HepG2 (cell line): ENCODE data around the gene CD7. TPM values are rescaled to one million over a fixed set of nuclear protein-coding genes. Genes with fewer than 3 reads are reported as not detected.

Experiments used
- GABPA ChIP-seq, 2 experiments: IDR thresholded peaks; 2 replicates each; pipeline ENCODE4 v1.6.1; 2011 to 2016; ENCODE audit warnings: low read depth in 2 of 2, low read length in 1 of 2, missing biosample characterization in 1 of 2, missing genetic modification characterization in 1 of 2
- HDAC2 ChIP-seq: sonication (generic); formaldehyde crosslinking; IDR thresholded peaks from 2 replicates; pipeline ENCODE4 v1.4.0; 2020; ENCODE audit warnings: missing genetic modification reagents
- HIC2 ChIP-seq: sonication (generic); formaldehyde crosslinking; IDR thresholded peaks from 2 replicates; pipeline ENCODE4 v1.9.0; 2022; ENCODE audit warnings: low read depth, missing genetic modification reagents
- HNF4A ChIP-seq: sonication (generic); formaldehyde crosslinking; IDR thresholded peaks from 2 replicates; pipeline ENCODE4 v1.4.0; 2020; ENCODE audit warnings: missing genetic modification reagents
- HOXA3 ChIP-seq: sonication (generic); formaldehyde crosslinking; IDR thresholded peaks from 2 replicates; pipeline ENCODE4 v1.5.0; 2020; ENCODE audit warnings: missing genetic modification reagents
- IRF1 ChIP-seq: sonication (generic); formaldehyde crosslinking; IDR thresholded peaks from 2 replicates; pipeline ENCODE4 v1.4.0; 2020; ENCODE audit warnings: low read depth, mild to moderate bottlenecking, missing genetic modification reagents
- IRF2 ChIP-seq: IDR thresholded peaks from 2 replicates; pipeline ENCODE4 v1.6.1; 2018; ENCODE audit warnings: missing genetic modification reagents, missing compliant biosample characterization
- NCOA2 ChIP-seq: sonication (generic); formaldehyde crosslinking; IDR thresholded peaks from 2 replicates; pipeline ENCODE4 v1.8.0; 2022; ENCODE audit warnings: inconsistent platforms
- NFKB2 ChIP-seq: sonication (generic); formaldehyde crosslinking; IDR thresholded peaks from 2 replicates; pipeline ENCODE4 v1.4.0; 2020; ENCODE audit warnings: missing genetic modification reagents, borderline replicate concordance
- NR2F6 ChIP-seq, 2 experiments: IDR thresholded peaks; 2 replicates each; pipeline ENCODE4 v1.6.1; 2016; ENCODE audit warnings: antibody characterized with exemption in 1 of 2, mild to moderate bottlenecking in 1 of 2
- SAP130 ChIP-seq: IDR thresholded peaks from 2 replicates; pipeline ENCODE4 v1.6.1; 2016; ENCODE audit warnings: low read depth
- SMC3 ChIP-seq: IDR thresholded peaks from 2 replicates; pipeline ENCODE4 v1.6.1; 2011; ENCODE audit warnings: low read length, improper control_type of control experiment
- TARDBP ChIP-seq: sonication (generic); formaldehyde crosslinking; IDR thresholded peaks from 2 replicates; pipeline ENCODE4 v1.8.0; 2022; ENCODE audit warnings: mild to moderate bottlenecking, missing genetic modification reagents
- TGIF2 ChIP-seq: IDR thresholded peaks from 2 replicates; pipeline ENCODE4 v1.6.1; 2016; ENCODE audit warnings: control low read depth, missing compliant biosample characterization
- YEATS4 ChIP-seq: sonication (generic); formaldehyde crosslinking; IDR thresholded peaks from 2 replicates; pipeline ENCODE4 v1.4.0; 2020; ENCODE audit warnings: missing genetic modification reagents, borderline replicate concordance
- ZNF292 ChIP-seq: sonication (generic); formaldehyde crosslinking; IDR thresholded peaks from 2 replicates; pipeline ENCODE4 v1.8.1; 2022; ENCODE audit warnings: mild to moderate bottlenecking, low read depth, missing genetic modification reagents, borderline replicate concordance
- ZNF547 ChIP-seq: sonication (generic); formaldehyde crosslinking; IDR thresholded peaks from 2 replicates; pipeline ENCODE4 v1.5.1; 2020; ENCODE audit warnings: mild to moderate bottlenecking, missing genetic modification reagents
- ZNF556 ChIP-seq: sonication (generic); formaldehyde crosslinking; IDR thresholded peaks from 2 replicates; pipeline ENCODE4 v1.4.0; 2020; ENCODE audit warnings: mild to moderate bottlenecking, missing genetic modification reagents, borderline replicate concordance
- ZNF580 ChIP-seq: IDR thresholded peaks from 2 replicates; pipeline ENCODE4 v1.6.1; 2016; ENCODE audit warnings: low read depth, borderline replicate concordance
- ZNF687 ChIP-seq: sonication (generic); formaldehyde crosslinking; IDR thresholded peaks from 2 replicates; pipeline ENCODE4 v1.5.1; 2020; ENCODE audit warnings: mild to moderate bottlenecking, missing genetic modification reagents, moderate library complexity
- ZNF691 ChIP-seq: sonication (generic); formaldehyde crosslinking; IDR thresholded peaks from 2 replicates; pipeline ENCODE4 v1.4.0; 2020; ENCODE audit warnings: missing genetic modification reagents, low read depth, mild to moderate bottlenecking, borderline replicate concordance
- polyA plus RNA-seq, 8 experiments: library from polyadenylated mRNA; depleted of rRNA in 3 of 8; stranded (reverse) in 7 of 8; unstranded in 1 of 8; fragments of >200 nt; fragmentation: Illumina TruSeq in 4 of 8; extraction: Trizol in 4 of 8; gene quantifications; 2 replicates each; pipeline versions ENCODE4 v1.2.1 to v1.2.3, GENCODE V29; 2011 to 2016; ENCODE audit warnings: low read depth in 4 of 8, missing spikeins in 1 of 8, mixed read lengths in 1 of 8; ENCODE audit not compliant: insufficient read depth in 1 of 8
- total RNA-seq, 5 experiments: library from RNA; depleted of rRNA; stranded (reverse); fragments of >200 nt; fragmentation: Illumina TruSeq; extraction: Trizol; gene quantifications; 2 replicates each; pipeline ENCODE4 v1.2.3, GENCODE V29; 2016; ENCODE audit warnings: low read depth in 1 of 5

Gene CD7
- total and polyA plus RNA-seq, 2 of the 13 experiments (the other 11 are each of a cell fraction or from before 2014, with no cell fraction given), result 67.6 to 76.4 TPM

- TF ChIP-seq HIC2 (CRISPR knock-in tag) (peak; percentile 64; the same call in 1 of the 2 replicates), ZNF580 (CRISPR knock-in tag) (no peak), TARDBP (CRISPR knock-in tag) (peak; percentile 60; the same call in 1 of the 2 replicates), NFKB2 (CRISPR knock-in tag) (0 out of 2 replicates have a peak, but pooled peaks have one; percentile 21), ZNF691 (CRISPR knock-in tag) (0 out of 2 replicates have a peak, but pooled peaks have one; percentile 19), ZNF556 (CRISPR knock-in tag) (0 out of 2 replicates have a peak, but pooled peaks have one; percentile 16), NCOA2 (peak; percentile 4; the same call in 1 of the 2 replicates), YEATS4 (peak; percentile 12; the same call in 1 of the 2 replicates), ZNF547 (peak; percentile 49; the same call in 1 of the 2 replicates), SMC3 (no peak), IRF1 (CRISPR knock-in tag) (peak; percentile 42; the same call in 1 of the 2 replicates), NR2F6 (IDR thresholded peaks at IDR 0.05) (peak; percentile 53), NR2F6 (CRISPR knock-in tag; IDR thresholded peaks at IDR 0.05) (peak; percentile 52; the same call in 1 of the 2 replicates), SAP130 (no peak; the same call in 1 of the 2 replicates), GABPA (IDR thresholded peaks at IDR 0.05; ENCODE audit: low read depth, low read length) (no peak), GABPA (CRISPR knock-in tag; IDR thresholded peaks at IDR 0.05; ENCODE audit: low read depth) (0 out of 2 replicates have a peak, but pooled peaks have one; percentile 15), TGIF2 (CRISPR knock-in tag) (0 out of 2 replicates have a peak, but pooled peaks have one; percentile 9), ZNF687 (peak; percentile 59), HDAC2 (0 out of 2 replicates have a peak, but pooled peaks have one; percentile 26), ZNF292 (CRISPR knock-in tag) (peak; percentile 22; the same call in 1 of the 2 replicates), HOXA3 (peak; percentile 13; the same call in 1 of the 2 replicates), IRF2 (peak; percentile 72), HNF4A (peak; percentile 87)
Observed at GRCh38 chr17:82334622-82335394, 17.4 kb upstream of the CD7 start (continued).
